HEK293T (cell line): Measurements from ENCODE around the gene MCMBP.

Source experiments
- CTCF ChIA-PET: fragments of 350-600 bp; formaldehyde crosslinking; extraction: SDS; loops from one replicate; lab custom pipeline; 2021; ENCODE audit warnings: antibody characterized with exemption, inconsistent platforms; lab: Yijun Ruan, JAX
- POLR2A ChIA-PET: fragments of 350-600 bp; formaldehyde crosslinking; extraction: SDS; loops from one replicate; lab custom pipeline; 2020; ENCODE audit warnings: antibody characterized with exemption, inconsistent platforms; lab: Yijun Ruan, JAX
- DNase-seq: peaks from one replicate; pipeline ENCODE4 v3.0.0; 2012; ENCODE audit warnings: mixed read lengths; ENCODE audit errors: extremely low spot score
- ARNT ChIP-seq: fragments of 450-650 bp; IDR thresholded peaks from 2 replicates; pipeline ENCODE4 v1.6.1; 2017; ENCODE audit warnings: mild to moderate bottlenecking
- BHLHE40 ChIP-seq: fragments of 450-650 bp; IDR thresholded peaks from 2 replicates; pipeline ENCODE4 v1.6.1; 2016; ENCODE audit warnings: mild to moderate bottlenecking, moderate library complexity, borderline replicate concordance
- CTBP1 ChIP-seq: fragments of 450-650 bp; IDR thresholded peaks from 2 replicates; pipeline ENCODE4 v1.6.1; 2016; ENCODE audit warnings: borderline replicate concordance
- ELF4 ChIP-seq: fragments of 450-650 bp; IDR thresholded peaks from 2 replicates; pipeline ENCODE4 v1.6.1; 2017; ENCODE audit warnings: antibody characterized with exemption
- FOXA1 ChIP-seq: fragments of 450-650 bp; IDR thresholded peaks from 2 replicates; pipeline ENCODE4 v1.6.1; 2016; ENCODE audit warnings: mild to moderate bottlenecking
- FOXK2 ChIP-seq: fragments of 450-650 bp; IDR thresholded peaks from 2 replicates; pipeline ENCODE4 v1.6.1; 2016; ENCODE audit warnings: mild to moderate bottlenecking
- FOXM1 ChIP-seq: fragments of 450-650 bp; IDR thresholded peaks from 2 replicates; pipeline ENCODE4 v1.6.1; 2017; ENCODE audit warnings: mild to moderate bottlenecking, borderline replicate concordance
- HDGF ChIP-seq: fragments of 450-650 bp; IDR thresholded peaks from 2 replicates; pipeline ENCODE4 v1.6.1; 2017; ENCODE audit warnings: antibody characterized with exemption, borderline replicate concordance
- L3MBTL2 ChIP-seq: fragments of 450-650 bp; conservative IDR thresholded peaks from 2 replicates; pipeline ENCODE4 v1.6.1; 2016; ENCODE audit warnings: mild to moderate bottlenecking
- LEF1 ChIP-seq: fragments of 450-650 bp; IDR thresholded peaks from 2 replicates; pipeline ENCODE4 v1.6.1; 2017; ENCODE audit warnings: mild to moderate bottlenecking, borderline replicate concordance
- NFRKB ChIP-seq: fragments of 450-650 bp; IDR thresholded peaks from 2 replicates; pipeline ENCODE4 v1.6.1; 2016; ENCODE audit warnings: mild to moderate bottlenecking, moderate library complexity
- SP1 ChIP-seq: fragments of 450-650 bp; IDR thresholded peaks from 2 replicates; pipeline ENCODE4 v1.6.1; 2017
- SUZ12 ChIP-seq: fragments of 450-650 bp; IDR thresholded peaks from 2 replicates; pipeline ENCODE4 v1.6.1; 2016; ENCODE audit warnings: mild to moderate bottlenecking
- TARDBP ChIP-seq: fragments of 450-650 bp; IDR thresholded peaks from 2 replicates; pipeline ENCODE4 v1.6.1; 2016
- ZNF384 ChIP-seq: fragments of 450-650 bp; IDR thresholded peaks from 2 replicates; pipeline ENCODE4 v1.6.1; 2016
- TF ChIP-seq, protein P1 (sequence below): fragments of 450-650 bp; IDR thresholded peaks from 2 replicates; pipeline ENCODE4 v1.6.1; 2016

MCMBP gene

GRCh38 chr10:119853574-119853973 lies 19.1 kb downstream of the MCMBP start:
- ChIA-PET POLR2A (no interaction called here), CTCF (no interaction called here)
- DNase-seq, result no peak
- TF ChIP-seq HDGF (no peak), ELF4 (no peak), SUZ12 (no peak), FOXK2 (no peak), LEF1 (no peak), ARNT (no peak), CTBP1 (no peak)

GRCh38 chr10:119852822-119853221 lies 19.8 kb downstream of the MCMBP start:
- ChIA-PET CTCF (interaction anchor here (0.6 kb wide), 1 partner anchor 102 kb away, joined by 3 read pairs; no protein-coding TSS in a partner anchor), POLR2A (interaction anchor here (1.0 kb wide), 1 partner anchor 20 kb away, joined by 3 read pairs; the partner anchor contains the start of gene MCMBP)
- TF ChIP-seq ELF4 (no peak), FOXM1 (no peak), FOXA1 (no peak), CTBP1 (no peak), L3MBTL2 (no peak), SP1 (no peak), BHLHE40 (no peak), NFRKB (no peak)
- TF ChIP-seq, protein P1, sequence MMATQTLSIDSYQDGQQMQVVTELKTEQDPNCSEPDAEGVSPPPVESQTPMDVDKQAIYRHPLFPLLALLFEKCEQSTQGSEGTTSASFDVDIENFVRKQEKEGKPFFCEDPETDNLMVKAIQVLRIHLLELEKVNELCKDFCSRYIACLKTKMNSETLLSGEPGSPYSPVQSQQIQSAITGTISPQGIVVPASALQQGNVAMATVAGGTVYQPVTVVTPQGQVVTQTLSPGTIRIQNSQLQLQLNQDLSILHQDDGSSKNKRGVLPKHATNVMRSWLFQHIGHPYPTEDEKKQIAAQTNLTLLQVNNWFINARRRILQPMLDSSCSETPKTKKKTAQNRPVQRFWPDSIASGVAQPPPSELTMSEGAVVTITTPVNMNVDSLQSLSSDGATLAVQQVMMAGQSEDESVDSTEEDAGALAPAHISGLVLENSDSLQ, result no peak
- DNase-seq, result no peak

GRCh38 chr10:119852277-119852676 lies 20.4 kb downstream of the MCMBP start:
- TF ChIP-seq SUZ12 (no peak), BHLHE40 (no peak), FOXK2 (no peak), LEF1 (no peak), CTBP1 (no peak), FOXM1 (no peak), HDGF (no peak), ARNT (no peak), L3MBTL2 (no peak), TARDBP (no peak), SP1 (no peak), NFRKB (no peak), ELF4 (no peak), FOXA1 (no peak)
- TF ChIP-seq, protein P1, result no peak
- CTCF ChIA-PET, result interaction anchor here (0.6 kb wide), 1 partner anchor 101 kb away, joined by 3 read pairs; no protein-coding TSS in a partner anchor

GRCh38 chr10:119849944-119850343 lies 22.7 kb downstream of the MCMBP start:
- DNase-seq, result no peak
- TF ChIP-seq SUZ12 (no peak), ELF4 (no peak)
- CTCF ChIA-PET, result no interaction called here
- POLR2A ChIA-PET, result no interaction called here

More at GRCh38 chr10:119852277-119852676, 20.4 kb downstream of the MCMBP start:
- DNase-seq, result no peak
- POLR2A ChIA-PET, result interaction anchor here (1.0 kb wide), 1 partner anchor 21 kb away, joined by 3 read pairs; the partner anchor contains the start of gene MCMBP

DNA sequence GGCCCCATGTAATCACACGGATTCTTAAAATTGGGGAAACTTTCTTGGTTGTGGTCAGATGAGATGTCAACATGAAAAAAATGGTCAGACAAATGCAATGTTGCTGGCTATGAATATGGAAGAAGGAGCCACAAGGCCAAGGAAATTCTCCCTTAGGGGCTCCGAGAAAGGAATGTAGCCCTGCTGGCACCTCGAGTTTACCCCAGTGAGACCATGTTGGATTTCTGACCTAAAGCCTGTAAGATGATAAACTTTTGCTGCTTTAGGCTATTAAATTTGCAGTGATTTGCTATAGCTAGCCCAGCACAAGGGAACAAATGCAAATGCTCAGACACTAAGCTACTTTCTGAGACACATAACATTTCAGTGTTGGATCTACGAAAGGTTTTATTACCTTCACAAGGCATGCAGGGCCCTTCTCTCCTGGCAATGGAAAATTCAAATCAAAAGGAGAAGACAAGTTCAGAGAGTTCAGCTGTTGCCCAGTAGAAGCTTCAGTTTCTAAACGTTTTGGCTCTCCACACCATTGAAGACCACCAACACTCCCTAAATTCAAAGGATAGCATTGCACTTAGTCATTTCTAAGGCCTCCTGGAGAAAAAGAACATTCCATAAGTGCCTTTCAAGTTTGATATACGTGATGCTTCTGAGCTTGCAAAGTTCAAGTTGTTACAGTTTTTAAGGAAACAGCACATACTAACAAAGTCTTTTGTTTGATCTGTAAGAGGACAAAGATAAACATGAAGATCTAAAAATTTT lies 23.4 kb downstream of the MCMBP start:
- POLR2A ChIA-PET, result no interaction called here
- DNase-seq, result no peak
- CTCF ChIA-PET, result no interaction called here
- no peak for TF ChIP-seq ELF4
- TF ChIP-seq L3MBTL2, result no peak
- TF ChIP-seq FOXK2, result no peak
- TF ChIP-seq HDGF, result no peak
- no peak for TF ChIP-seq ZNF384
- no peak for TF ChIP-seq SP1
- no peak for TF ChIP-seq SUZ12
- TF ChIP-seq FOXA1, result no peak
- no peak for TF ChIP-seq FOXM1
- no peak for TF ChIP-seq BHLHE40
- TF ChIP-seq, protein P1, result no peak

DNA sequence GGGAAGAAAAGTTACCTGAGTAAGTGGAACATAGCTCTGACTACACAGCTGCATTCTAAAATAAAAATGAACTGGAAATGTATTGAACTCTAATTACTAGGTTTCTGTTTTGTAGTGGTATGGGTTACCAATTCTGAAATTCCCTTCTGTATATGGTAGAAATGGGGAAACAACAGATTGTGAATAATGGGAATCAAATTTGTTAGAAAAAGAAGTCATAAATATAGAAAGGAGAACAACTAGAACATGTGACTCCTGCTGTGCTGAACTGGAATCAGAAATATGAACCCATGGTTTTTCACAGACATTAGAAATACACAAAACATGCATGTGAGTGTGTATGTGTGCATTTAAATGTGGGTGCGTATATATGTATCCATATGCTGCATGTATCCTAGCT lies 27.0 kb downstream of the MCMBP start:
- TF ChIP-seq FOXA1, result no peak
- no peak for TF ChIP-seq HDGF
- TF ChIP-seq NFRKB, result no peak
- no peak for TF ChIP-seq FOXK2
- TF ChIP-seq FOXM1, result no peak
- TF ChIP-seq CTBP1, result no peak
- no peak for TF ChIP-seq ELF4
- TF ChIP-seq TARDBP, result no peak
- TF ChIP-seq ZNF384, result no peak
- TF ChIP-seq SUZ12, result no peak
- no peak for TF ChIP-seq SP1
- no peak for TF ChIP-seq BHLHE40
- TF ChIP-seq L3MBTL2, result no peak
- TF ChIP-seq ARNT, result no peak
- TF ChIP-seq, protein P1, result no peak
- no peak for TF ChIP-seq LEF1
- POLR2A ChIA-PET, result no interaction called here
- no peak for DNase-seq
- CTCF ChIA-PET, result no interaction called here
